B cell (primary cell): ENCODE data around the gene TRIML2. TPM values are rescaled to one million over a fixed set of nuclear protein-coding genes. Genes with fewer than 3 reads are reported as not detected.

ENCODE experiments used
- ATAC-seq: fragments of 200-7000 bp; cut with Tn5 transposase; one replicate; pipeline ENCODE4 v1.10.0; 2021; ENCODE audit warnings: low read depth, mild to moderate bottlenecking, moderate number of reproducible peaks, moderate library complexity
- CTCF ChIA-PET: fragments of 350-600 bp; sonication (Branson Sonifier 250); formaldehyde crosslinking; loops from one replicate; lab custom pipeline; 2021; ENCODE audit warnings: antibody characterized with exemption, inconsistent platforms; lab: Charles Lee
- POLR2A ChIA-PET: fragments of 350-600 bp; sonication (Branson Sonifier 250); formaldehyde crosslinking; loops from one replicate; lab custom pipeline; 2021; ENCODE audit warnings: antibody characterized with exemption; lab: Charles Lee
- DNase-seq: peaks from one replicate; pipeline ENCODE4 v3.0.0; 2013
- H2AFZ ChIP-seq: 2 replicates; pipeline ENCODE4 v1.6.1; 2012; ENCODE audit warnings: mild to moderate bottlenecking, low read depth, low read length; ENCODE audit not compliant: insufficient read depth, poor library complexity, severe bottlenecking
- H3K27ac ChIP-seq, 2 donors: 1 replicate in 1 of 2; 2 replicates in 1 of 2; pipeline ENCODE4 v1.5.1; 2012 to 2013; ENCODE audit warnings: low read length in 2 of 2, mild to moderate bottlenecking in 2 of 2, moderate library complexity in 1 of 2
- H3K27me3 ChIP-seq, 4 experiments: fragments of 200-600 bp in 1 of 4; sonication (generic) in 1 of 4; replicated peaks in 1 of 4; 1 replicate in 2 of 4; 2 replicates in 2 of 4; pipeline versions ENCODE4 v1.6.1 to v1.7.0; 2013 to 2016; ENCODE audit warnings: low read length in 3 of 4, mild to moderate bottlenecking in 2 of 4, mixed read lengths in 1 of 4, moderate library complexity in 1 of 4; ENCODE audit not compliant: insufficient read depth in 4 of 4, control insufficient read depth in 3 of 4; ENCODE audit errors: control extremely low read depth in 1 of 4
- H3K36me3 ChIP-seq, 2 experiments: replicated peaks in 1 of 2; 1 replicate in 1 of 2; 2 replicates in 1 of 2; pipeline versions ENCODE4 v1.6.1 to v1.7.1; 2013; ENCODE audit warnings: low read length in 1 of 2; ENCODE audit not compliant: insufficient read depth in 2 of 2, control insufficient read depth in 1 of 2; ENCODE audit errors: control extremely low read depth in 1 of 2, extremely low read depth in 1 of 2
- H3K4me1 ChIP-seq, 2 donors: fragments of 200-600 bp in 1 of 2; sonication (generic) in 1 of 2; 1 replicate in 1 of 2; 2 replicates in 1 of 2; pipeline versions ENCODE4 v1.5.1 to v1.6.1; 2013 to 2017; ENCODE audit warnings: low read length in 2 of 2; ENCODE audit not compliant: control insufficient read depth in 2 of 2, insufficient read depth in 2 of 2
- H3K4me2 ChIP-seq: replicated peaks from 2 replicates; pipeline ENCODE3; 2012; ENCODE audit warnings: mild to moderate bottlenecking, low read depth, low read length; ENCODE audit not compliant: poor library complexity, severe bottlenecking
- H3K4me3 ChIP-seq, 5 experiments: fragments of 200-600 bp in 1 of 5; sonication (generic) in 1 of 5; 1 replicate in 3 of 5; 2 replicates in 2 of 5; pipeline versions ENCODE4 v1.5.1 to v1.7.0; 2011 to 2016; ENCODE audit warnings: low read length in 4 of 5, mild to moderate bottlenecking in 4 of 5, low read depth in 2 of 5, control low read depth in 1 of 5, moderate library complexity in 1 of 5; ENCODE audit not compliant: insufficient read depth in 1 of 5; ENCODE audit errors: control extremely low read depth in 1 of 5, extremely low read depth in 1 of 5
- H3K79me2 ChIP-seq: fragments of 200-600 bp; sonication (generic); one replicate; pipeline ENCODE4 v1.6.0; 2016; ENCODE audit warnings: low read length; ENCODE audit not compliant: control insufficient read depth, insufficient read depth
- H3K9ac ChIP-seq: fragments of 200-600 bp; sonication (generic); 2 replicates; pipeline ENCODE4 v1.6.1; 2017; ENCODE audit warnings: mild to moderate bottlenecking, low read length, moderate library complexity
- H3K9me3 ChIP-seq, 3 donors: one replicate each; pipeline versions ENCODE4 v1.6.1 to v1.7.1; 2013; ENCODE audit warnings: low read length in 2 of 3; ENCODE audit not compliant: control insufficient read depth in 2 of 3, insufficient read depth in 1 of 3; ENCODE audit errors: control extremely low read depth in 1 of 3
- H4K20me1 ChIP-seq: 2 replicates; pipeline ENCODE4 v1.6.0; 2012; ENCODE audit warnings: mild to moderate bottlenecking, low read length; ENCODE audit not compliant: insufficient read depth, control insufficient read depth, poor library complexity, severe bottlenecking
- H3K27ac Mint-ChIP-seq: one replicate; pipeline ENCODE4 v1.8.0; 2021; ENCODE audit warnings: mixed read lengths
- H3K27me3 Mint-ChIP-seq: one replicate; pipeline ENCODE4 v1.8.0; 2021; ENCODE audit warnings: mixed read lengths
- H3K4me1 Mint-ChIP-seq: one replicate; pipeline ENCODE4 v1.8.0; 2021; ENCODE audit warnings: mixed read lengths
- H3K4me3 Mint-ChIP-seq: one replicate; pipeline ENCODE4 v1.8.0; 2021; ENCODE audit warnings: mixed read lengths
- H3K9me3 Mint-ChIP-seq: one replicate; pipeline ENCODE4 v1.8.0; 2022; ENCODE audit warnings: mixed read lengths; ENCODE audit not compliant: insufficient read depth
- EZH2 ChIP-seq: IDR thresholded peaks from 2 replicates; pipeline ENCODE4 v1.6.1; 2012; ENCODE audit warnings: borderline replicate concordance, low read depth, mild to moderate bottlenecking, moderate library complexity, low read length; ENCODE audit not compliant: insufficient read depth, poor library complexity, severe bottlenecking
- WGBS: methylation state at CpG from one replicate; pipeline ENCODE4 v1.1.5; 2013; ENCODE audit warnings: missing lambda C conversion rate; ENCODE audit not compliant: insufficient coverage; 5-methylcytosine and 5-hydroxymethylcytosine counted together
- intact Hi-C: fragments of 100-400 bp; cut with micrococcal nuclease; formaldehyde crosslinking; loops from one replicate; pipeline ENCODE4 v1.10.0; 2022
- polyA plus RNA-seq: library from polyadenylated mRNA; depleted of rRNA; stranded (reverse); fragments of >200 nt; gene quantifications from 2 replicates; pipeline ENCODE4 v1.2.3, GENCODE V29; 2012
- total RNA-seq, 2 donors: library from RNA; stranded (reverse); fragments of 120-200 nt in 1 of 2; gene quantifications; 1 replicate in 1 of 2; 2 replicates in 1 of 2; pipeline versions ENCODE4 v1.2.3 to v1.2.4, GENCODE V29; 2013 to 2022
- TF ChIP-seq, protein P1 (sequence below): fragments of 200-600 bp; IDR thresholded peaks from one replicate; pipeline ENCODE4 v1.8.0; 2022; ENCODE audit warnings: antibody characterized with exemption, mild to moderate bottlenecking

TRIML2 gene
- total and polyA plus RNA-seq, 2 donors (not counting 1 experiment from before 2014, with no cell fraction given): not detected

DNA sequence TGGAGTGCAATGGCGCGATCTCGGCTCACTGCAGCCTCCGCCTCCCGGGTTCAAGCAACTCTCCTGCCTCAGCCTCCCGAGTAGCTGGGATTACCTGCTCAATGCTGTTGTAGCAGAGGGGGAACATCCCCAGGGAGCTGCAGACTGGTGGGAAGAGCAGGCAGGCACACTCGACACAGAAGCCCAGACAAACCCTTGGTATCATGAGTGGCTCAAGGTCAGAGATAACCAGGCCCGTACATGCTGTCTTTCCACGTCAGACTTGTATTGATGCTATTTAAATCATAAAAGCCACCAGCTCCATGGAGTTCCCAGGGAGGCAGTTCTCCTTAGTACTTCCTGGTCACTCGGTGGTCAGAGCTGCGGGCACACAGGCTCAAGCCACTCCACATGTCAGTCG lies 33.2 kb downstream of the TRIML2 start:
- ATAC-seq (no peak), DNase-seq (no peak)
- Histone ChIP-seq H3K9me3 (peaks cover 0 to 9% (median 0%) of the 10 kb centered on the region in 3 donors), H3K79me2 (no peaks in the 10 kb centered on the region), H3K4me1 (no peaks in the 10 kb centered on the region), H3K9ac (no peak overlapping the region), H4K20me1 (no peaks in the 10 kb centered on the region), H3K27ac (no peak overlapping the region), H3K27me3 (no peaks in the 10 kb centered on the region), H3K4me3 (no peak overlapping the region), H3K36me3 (no peaks in the 10 kb centered on the region), H3K4me2 (no peak overlapping the region), H2AFZ (no peak overlapping the region)
- Mint-ChIP-seq H3K4me3 (no peak overlapping the region), H3K27me3 (no peaks in the 10 kb centered on the region), H3K27ac (no peak overlapping the region), H3K4me1 (no peaks in the 10 kb centered on the region), H3K9me3 (peaks cover 4% of the 10 kb centered on the region)
- 93% methylated on average over 12 of the region's 12 CpGs for WGBS
- TF ChIP-seq, protein P1, sequence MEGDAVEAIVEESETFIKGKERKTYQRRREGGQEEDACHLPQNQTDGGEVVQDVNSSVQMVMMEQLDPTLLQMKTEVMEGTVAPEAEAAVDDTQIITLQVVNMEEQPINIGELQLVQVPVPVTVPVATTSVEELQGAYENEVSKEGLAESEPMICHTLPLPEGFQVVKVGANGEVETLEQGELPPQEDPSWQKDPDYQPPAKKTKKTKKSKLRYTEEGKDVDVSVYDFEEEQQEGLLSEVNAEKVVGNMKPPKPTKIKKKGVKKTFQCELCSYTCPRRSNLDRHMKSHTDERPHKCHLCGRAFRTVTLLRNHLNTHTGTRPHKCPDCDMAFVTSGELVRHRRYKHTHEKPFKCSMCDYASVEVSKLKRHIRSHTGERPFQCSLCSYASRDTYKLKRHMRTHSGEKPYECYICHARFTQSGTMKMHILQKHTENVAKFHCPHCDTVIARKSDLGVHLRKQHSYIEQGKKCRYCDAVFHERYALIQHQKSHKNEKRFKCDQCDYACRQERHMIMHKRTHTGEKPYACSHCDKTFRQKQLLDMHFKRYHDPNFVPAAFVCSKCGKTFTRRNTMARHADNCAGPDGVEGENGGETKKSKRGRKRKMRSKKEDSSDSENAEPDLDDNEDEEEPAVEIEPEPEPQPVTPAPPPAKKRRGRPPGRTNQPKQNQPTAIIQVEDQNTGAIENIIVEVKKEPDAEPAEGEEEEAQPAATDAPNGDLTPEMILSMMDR: no peak
- TF ChIP-seq EZH2: no peak
- CTCF ChIA-PET: no interaction called here
- POLR2A ChIA-PET: no interaction called here
- intact Hi-C loops: no loop called here

DNA sequence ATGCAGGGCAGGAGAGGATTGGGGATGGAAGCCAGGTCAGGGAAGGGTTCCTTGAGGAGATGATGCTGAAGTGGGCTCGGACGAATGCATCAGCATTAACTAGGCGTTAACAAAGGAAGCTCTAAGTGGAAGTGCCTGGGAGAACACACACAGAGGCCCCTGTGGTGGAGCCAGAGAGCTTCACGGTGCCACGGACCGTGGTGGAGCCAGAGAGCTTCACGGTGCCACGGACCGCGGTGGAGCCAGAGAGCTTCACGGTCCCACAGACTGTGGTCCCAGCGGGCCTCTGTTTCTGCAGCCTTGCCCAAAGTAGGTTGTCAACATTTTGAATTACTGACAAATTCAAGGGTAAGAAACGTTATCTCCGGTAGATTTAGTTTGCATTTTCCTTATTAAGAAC lies 48.3 kb downstream of the TRIML2 start:
- H3K27ac Mint-ChIP-seq: no peak overlapping the region
- no peaks in the 10 kb centered on the region for H4K20me1 ChIP-seq
- H3K27me3 ChIP-seq: no peaks in the 10 kb centered on the region
- CTCF ChIA-PET: no interaction called here
- H3K79me2 ChIP-seq: no peaks in the 10 kb centered on the region
- no peaks in the 10 kb centered on the region for H3K36me3 ChIP-seq
- POLR2A ChIA-PET: no interaction called here
- H3K4me1 Mint-ChIP-seq: no peaks in the 10 kb centered on the region
- H3K4me1 ChIP-seq: no peaks in the 10 kb centered on the region
- H3K9ac ChIP-seq: no peak overlapping the region
- no peak for DNase-seq
- H3K4me3 ChIP-seq: no peak overlapping the region
- no peaks in the 10 kb centered on the region for H3K27me3 Mint-ChIP-seq
- H3K4me2 ChIP-seq: no peak overlapping the region
- ATAC-seq: no peak
- H3K4me3 Mint-ChIP-seq: no peak overlapping the region
- H2AFZ ChIP-seq: no peak overlapping the region
- peaks cover 0 to 15% (median 0%) of the 10 kb centered on the region in 3 donors for H3K9me3 ChIP-seq
- H3K27ac ChIP-seq: no peak overlapping the region
- no peak for TF ChIP-seq EZH2
- TF ChIP-seq, protein P1: no peak
- WGBS: 94% methylated on average over 12 of the region's 14 CpGs
- peaks cover 3% of the 10 kb centered on the region for H3K9me3 Mint-ChIP-seq
- intact Hi-C loops: no loop called here
